PC-9 (cell line): ENCODE measurements around the gene CLCN6. TPM values are rescaled to one million over a fixed set of nuclear protein-coding genes. Genes with fewer than 3 reads are reported as not detected.
A peak's percentile ranks its signal among the peaks of the same experiment; 100 is the strongest.

Source experiments
- BruUV-seq: library from RNA; stranded (reverse); fragments of 400-500 nt; replicated peaks from 2 replicates; lab custom pipeline; 2021; lab: Mats Ljungman, UMichigan
- CTCF ChIA-PET: fragments of 300-600 bp; sonication (Branson Sonifier 250); formaldehyde crosslinking; loops from one replicate; lab custom pipeline; 2022; ENCODE audit warnings: antibody characterized with exemption; lab: Charles Lee
- POLR2A ChIA-PET: fragments of 300-600 bp; sonication (Branson Sonifier 250); formaldehyde crosslinking; loops from one replicate; lab custom pipeline; 2022; ENCODE audit warnings: antibody characterized with exemption; ENCODE audit not compliant: unreplicated experiment; lab: Charles Lee
- DNase-seq, 2 experiments: peaks; one replicate each; pipeline versions ENCODE4 v3.0.0 to v3.0.0-alpha.2; 2015 to 2022; ENCODE audit warnings: mixed read lengths in 1 of 2
- H2AFZ ChIP-seq: fragments of 200-600 bp; sonication (generic); 2 replicates; pipeline ENCODE4 v1.8.1; 2017; ENCODE audit warnings: antibody characterized with exemption
- H3F3A ChIP-seq: fragments of 200-600 bp; sonication (generic); 2 replicates; pipeline ENCODE4 v1.8.1; 2017; ENCODE audit warnings: antibody characterized with exemption, mild to moderate bottlenecking, low read depth; ENCODE audit not compliant: insufficient read depth
- H3K27ac ChIP-seq: fragments of 200-600 bp; sonication (generic); 2 replicates; pipeline ENCODE4 v1.6.1; 2016; ENCODE audit warnings: mixed run types
- H3K27me3 ChIP-seq: fragments of 200-600 bp; sonication (generic); 2 replicates; pipeline ENCODE4 v1.6.1; 2016; ENCODE audit warnings: low read depth, mixed run types; ENCODE audit not compliant: insufficient read depth
- H3K36me3 ChIP-seq: fragments of 200-600 bp; sonication (generic); 2 replicates; pipeline ENCODE4 v1.6.1; 2016; ENCODE audit warnings: low read depth, mixed run types
- H3K4me1 ChIP-seq: fragments of 200-600 bp; sonication (generic); replicated peaks from 2 replicates; pipeline ENCODE4 v1.6.1; 2016; ENCODE audit warnings: mixed run types; ENCODE audit not compliant: insufficient read depth
- H3K4me2 ChIP-seq: fragments of 200-600 bp; sonication (generic); 2 replicates; pipeline ENCODE4 v1.6.1; 2017; ENCODE audit warnings: mixed run types
- H3K4me3 ChIP-seq: fragments of 200-600 bp; sonication (generic); 2 replicates; pipeline ENCODE4 v1.6.1; 2016; ENCODE audit warnings: mixed run types
- H3K79me2 ChIP-seq: fragments of 200-600 bp; sonication (generic); 2 replicates; pipeline ENCODE4 v1.6.1; 2017; ENCODE audit warnings: low read depth, mixed run types
- H3K9me2 ChIP-seq: fragments of 200-600 bp; sonication (generic); 2 replicates; pipeline ENCODE4 v1.8.1; 2017; ENCODE audit warnings: mild to moderate bottlenecking; ENCODE audit not compliant: insufficient read depth
- H3K9me3 ChIP-seq: fragments of 200-600 bp; sonication (generic); 2 replicates; pipeline ENCODE4 v1.8.1; 2016; ENCODE audit warnings: low read depth; ENCODE audit not compliant: insufficient read depth
- H4K20me1 ChIP-seq: fragments of 200-600 bp; sonication (generic); 2 replicates; pipeline ENCODE4 v1.8.1; 2017; ENCODE audit not compliant: insufficient read depth
- CTCF ChIP-seq: fragments of 200-600 bp; sonication (generic); conservative IDR thresholded peaks from 2 replicates; pipeline ENCODE4 v1.6.1; 2017; ENCODE audit warnings: mixed run types, antibody characterized with exemption, mild to moderate bottlenecking, moderate library complexity
- EZH2 ChIP-seq: fragments of 200-600 bp; sonication (generic); IDR thresholded peaks from 2 replicates; pipeline ENCODE4 v1.8.0; 2017; ENCODE audit warnings: antibody characterized with exemption, low read depth
- intact Hi-C: fragments of 100-400 bp; cut with micrococcal nuclease; formaldehyde crosslinking; loops from one replicate; pipeline ENCODE4 v1.10.0; 2022; ENCODE audit not compliant: unreplicated experiment
- total RNA-seq: library from RNA; stranded (reverse); gene quantifications from 2 replicates; pipeline ENCODE4 v1.2.3, GENCODE V29; 2021

CLCN6 gene
- total RNA-seq, 1 experiment from 2014 or later, result 16.7 TPM

GRCh38 chr1:11784256-11784992 lies 21.6 kb upstream of the CLCN6 start:
- ChIA-PET CTCF (interaction anchor here (0.6 to 1.5 kb wide), 4 partner anchors 10 to 131 kb away, joined by 3 to 7 read pairs (median 4); no protein-coding TSS in a partner anchor), POLR2A (interaction anchor here (0.6 kb wide), 1 partner anchor 49 kb away, joined by 4 read pairs; the partner anchor contains the start of gene AGTRAP)
- Histone ChIP-seq H3F3A (no peaks in the 10 kb centered on the region), H3K36me3 (no peaks in the 10 kb centered on the region), H4K20me1 (no peaks in the 10 kb centered on the region), H3K4me1 (no peaks in the 10 kb centered on the region; the same call in 1 of the 2 replicates), H3K27me3 (no peaks in the 10 kb centered on the region), H2AFZ (no peak overlapping the region), H3K9me2 (no peaks in the 10 kb centered on the region), H3K9me3 (no peaks in the 10 kb centered on the region), H3K4me2 (no peak overlapping the region), H3K4me3 (no peak overlapping the region), H3K27ac (no peak overlapping the region), H3K79me2 (no peaks in the 10 kb centered on the region)
- DNase-seq, result no peak
- no TSS peak for BruUV-seq
- TF ChIP-seq CTCF (no peak), EZH2 (no peak)
- intact Hi-C loops, result no loop called here

- Histone ChIP-seq H3K36me3 (no peaks in the 10 kb centered on the region), H2AFZ (no peak overlapping the region), H4K20me1 (no peaks in the 10 kb centered on the region), H3K4me1 (no peaks in the 10 kb centered on the region; the same call in 1 of the 2 replicates), H3K79me2 (no peaks in the 10 kb centered on the region), H3K4me3 (no peak overlapping the region), H3F3A (no peaks in the 10 kb centered on the region), H3K9me3 (no peaks in the 10 kb centered on the region), H3K4me2 (0 out of 2 replicates have a peak overlapping the region, but pooled peaks have one; percentile 11), H3K27ac (no peak overlapping the region), H3K9me2 (no peaks in the 10 kb centered on the region), H3K27me3 (no peaks in the 10 kb centered on the region)
- BruUV-seq, result no TSS peak
- DNase-seq, result peak; percentile 47 to 77
- TF ChIP-seq CTCF (peak; percentile 76), EZH2 (no peak)
- POLR2A ChIA-PET, result interaction anchor here (0.5 to 0.6 kb wide), 2 partner anchors 49 to 123 kb away, joined by 4 to 6 read pairs; partner anchors contain the start of gene AGTRAP
- intact Hi-C loops, result loop anchor here (1.0 to 5.0 kb wide), 3 partner anchors 37 to 48 kb away; partner anchors contain the start of gene AGTRAP
- CTCF ChIA-PET, result interaction anchor here (0.6 to 1.5 kb wide), 4 partner anchors 11 to 132 kb away, joined by 3 to 7 read pairs (median 4); no protein-coding TSS in a partner anchor
These were observed 20.8 kb upstream of the CLCN6 start for GRCh38 chr1:11784993-11785769.

GRCh38 chr1:11786168-11786567 lies 19.8 kb upstream of the CLCN6 start:
- H3K27ac ChIP-seq, result no peak overlapping the region
- no peaks in the 10 kb centered on the region for H3F3A ChIP-seq
- no peaks in the 10 kb centered on the region for H3K79me2 ChIP-seq
- no peak for TF ChIP-seq EZH2
- intact Hi-C loops, result loop anchor here (5.0 kb wide), 2 partner anchors 36 to 49 kb away; partner anchors contain the start of gene AGTRAP
- no TSS peak for BruUV-seq
- no peaks in the 10 kb centered on the region for H3K36me3 ChIP-seq
- H2AFZ ChIP-seq, result no peak overlapping the region
- CTCF ChIA-PET, result interaction anchor here (1.5 kb wide), 1 partner anchor 17 kb away, joined by 7 read pairs; no protein-coding TSS in a partner anchor
- no peak for DNase-seq
- no peaks in the 10 kb centered on the region for H4K20me1 ChIP-seq
- POLR2A ChIA-PET, result interaction anchor here (0.6 kb wide), 1 partner anchor 503 kb away, joined by 4 read pairs; no protein-coding TSS in a partner anchor
- no peaks in the 10 kb centered on the region for H3K9me2 ChIP-seq
- H3K9me3 ChIP-seq, result no peaks in the 10 kb centered on the region
- H3K4me3 ChIP-seq, result no peak overlapping the region
- no peaks in the 10 kb centered on the region; the same call in 1 of the 2 replicates for H3K4me1 ChIP-seq
- H3K27me3 ChIP-seq, result no peaks in the 10 kb centered on the region
- no peak overlapping the region for H3K4me2 ChIP-seq
